Stimulated activated CD4-positive, alpha-beta T cell treated with anti-CD3 and anti-CD28 coated beads, Interleukin-4, amount 100 ng/mL, for 48 hours (primary cell): ENCODE results near the gene FANCB.

Experiments
- DNase-seq, 2 donors: peaks; one replicate each; pipeline ENCODE4 v3.0.0-alpha.2; 2020; ENCODE audit warnings: low read depth in 2 of 2

Gene FANCB

GRCh38 chrX:14837155-14837554, 35.7 kb downstream of the FANCB start:
- DNase-seq = no peak

GRCh38 chrX:14832586-14832985, 40.3 kb downstream of the FANCB start:
- no peak for DNase-seq

GRCh38 chrX:14832151-14832550, 40.7 kb downstream of the FANCB start:
- DNase-seq = no peak

GRCh38 chrX:14829643-14830042, 43.2 kb downstream of the FANCB start:
- no peak for DNase-seq

- DNase-seq = no peak
Observed at GRCh38 chrX:14826319-14826718, 46.5 kb downstream of the FANCB start.

- no peak for DNase-seq
Observed at GRCh38 chrX:14825851-14826250, 47.0 kb downstream of the FANCB start.

- no peak for DNase-seq
Observed at GRCh38 chrX:14819769-14820168, 53.1 kb downstream of the FANCB start.

GRCh38 chrX:14817571-14817970, 55.3 kb downstream of the FANCB start:
- DNase-seq = no peak

GRCh38 chrX:14802943-14803710, 69.7 kb downstream of the FANCB start:
- DNase-seq = no peak

- DNase-seq = no peak
Observed at GRCh38 chrX:14801136-14801535, 71.7 kb downstream of the FANCB start.

GRCh38 chrX:14798805-14799397, 74.0 kb downstream of the FANCB start:
- DNase-seq = no peak
